ENCODE results near the gene LINGO3.
"Not testable (repeated sequence)": the region's sequence is repeated elsewhere in the genome, so short reads cannot be mapped to it uniquely, and the experiment has no call there.

Gene LINGO3

GRCh38 chr19:2308114-2308556 is at the start of gene LINGO3:
Gene LINGO3, minus strand, starts transcription at chr19:2308154. Its CDS starts 16,378 bp downstream, at chr19:2291776.
- DNase-seq (ENCODE audit: low spot score): no peak

- DNase-seq (ENCODE audit: low spot score): no peak
Measured at GRCh38 chr19:2356036-2356646, 48.2 kb upstream of the LINGO3 start.

DNA sequence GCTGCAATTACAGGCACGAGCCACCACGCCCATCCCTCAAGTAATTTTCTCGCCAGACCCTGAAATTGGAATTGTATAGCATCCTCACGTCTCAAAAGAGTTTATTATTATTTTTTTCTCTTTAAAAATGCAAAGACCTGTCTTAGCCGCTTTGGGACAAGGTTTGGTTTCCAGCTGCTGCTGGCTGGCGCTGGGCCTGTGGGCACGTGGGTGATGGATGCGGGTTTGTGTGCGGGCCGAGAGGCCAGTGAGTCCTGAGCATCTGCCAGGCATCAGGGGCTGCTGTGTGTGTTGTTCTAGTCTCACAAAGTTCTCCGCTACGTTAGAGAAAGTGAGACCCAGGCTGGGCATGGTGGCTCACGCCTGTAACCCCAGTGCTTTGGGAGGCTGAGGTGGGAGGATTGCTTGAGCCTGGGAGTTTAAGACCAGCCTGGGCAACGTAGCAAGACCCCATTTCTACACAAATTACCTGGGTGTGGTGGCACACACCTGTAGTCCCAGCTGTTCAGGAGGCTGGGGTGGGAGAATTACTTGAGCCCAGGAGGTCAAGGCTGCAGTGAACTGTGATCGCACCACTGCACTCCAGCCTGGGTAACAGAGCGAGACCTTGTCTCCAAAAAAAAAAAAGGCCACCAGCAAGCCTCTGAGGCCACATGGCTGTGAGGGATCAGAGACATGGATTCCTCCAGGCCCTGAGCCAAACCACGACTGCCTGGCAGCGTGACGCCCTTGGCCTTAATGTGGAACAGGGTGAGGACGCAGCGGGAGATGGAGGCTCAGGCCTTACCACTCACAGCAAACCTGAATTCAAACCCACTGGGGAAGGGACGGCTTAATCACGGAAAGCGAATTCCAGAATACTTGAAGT is 47.4 kb upstream of the LINGO3 start:
- DNase-seq (ENCODE audit: low spot score): no peak

GRCh38 chr19:2354670-2355069 is 46.7 kb upstream of the LINGO3 start:
- DNase-seq (ENCODE audit: low spot score): no peak

- no peak for DNase-seq (ENCODE audit: low spot score)
Measured at GRCh38 chr19:2353887-2354592, 46.1 kb upstream of the LINGO3 start.

DNA sequence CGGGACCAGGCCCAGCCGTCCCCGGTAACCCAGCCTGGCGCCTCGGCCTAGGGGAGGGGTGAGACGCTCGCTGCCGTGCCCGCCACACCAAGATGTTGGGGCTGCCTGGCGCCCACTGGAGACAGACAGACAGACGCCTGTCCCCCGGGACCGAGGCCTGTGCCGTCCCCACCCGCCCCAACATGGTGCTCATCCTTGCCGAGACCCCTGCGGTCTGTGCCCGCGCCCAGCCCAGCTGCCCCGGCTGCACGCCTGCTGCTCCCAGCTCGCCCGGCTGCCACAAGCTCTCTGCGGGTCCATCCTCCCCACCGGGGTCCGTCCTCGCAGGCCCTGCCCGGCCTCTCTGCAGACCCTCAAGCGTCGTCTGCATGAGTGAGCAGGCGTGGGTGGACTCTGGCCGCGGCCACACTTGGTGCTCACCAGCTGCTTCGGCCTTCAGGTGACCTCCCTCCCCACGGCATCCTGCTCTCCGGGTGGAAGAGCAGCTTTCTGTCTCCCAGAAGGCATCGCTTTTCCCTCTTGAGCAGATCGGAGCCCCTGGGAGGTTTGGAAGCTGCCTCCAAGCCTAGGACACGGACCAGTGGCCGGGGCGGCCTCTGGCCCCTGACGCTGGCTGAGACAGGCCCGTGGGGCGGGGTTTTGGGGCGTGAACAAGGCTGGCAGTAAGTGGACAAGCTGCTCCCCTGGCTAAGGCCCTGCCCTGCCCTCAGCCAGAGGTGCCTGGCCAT is 45.4 kb upstream of the LINGO3 start:
- DNase-seq (ENCODE audit: low spot score): no peak

DNA sequence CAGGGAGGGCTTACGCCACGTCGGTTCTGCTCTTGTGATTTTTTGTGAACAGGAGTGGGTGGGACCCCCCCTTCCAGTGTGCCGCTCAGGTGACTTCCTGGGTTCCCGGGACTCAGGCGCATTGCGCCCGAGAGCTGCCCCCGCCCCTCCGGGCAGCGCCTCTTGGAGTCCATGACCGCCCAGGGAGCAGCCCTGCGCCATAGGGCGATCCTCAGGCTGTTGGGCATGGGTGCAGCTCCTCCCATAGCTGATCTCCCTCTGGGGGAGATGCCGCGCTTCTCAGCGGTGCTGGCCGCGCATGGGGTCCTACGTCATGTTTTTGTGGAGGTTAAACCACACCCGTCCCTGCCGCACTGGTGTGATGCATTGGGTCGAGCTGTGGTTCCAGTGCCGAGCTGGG is 44.2 kb upstream of the LINGO3 start:
- DNase-seq (ENCODE audit: low spot score): no peak

GRCh38 chr19:2351591-2351990 is 43.6 kb upstream of the LINGO3 start:
- no peak for DNase-seq (ENCODE audit: low spot score)

DNA sequence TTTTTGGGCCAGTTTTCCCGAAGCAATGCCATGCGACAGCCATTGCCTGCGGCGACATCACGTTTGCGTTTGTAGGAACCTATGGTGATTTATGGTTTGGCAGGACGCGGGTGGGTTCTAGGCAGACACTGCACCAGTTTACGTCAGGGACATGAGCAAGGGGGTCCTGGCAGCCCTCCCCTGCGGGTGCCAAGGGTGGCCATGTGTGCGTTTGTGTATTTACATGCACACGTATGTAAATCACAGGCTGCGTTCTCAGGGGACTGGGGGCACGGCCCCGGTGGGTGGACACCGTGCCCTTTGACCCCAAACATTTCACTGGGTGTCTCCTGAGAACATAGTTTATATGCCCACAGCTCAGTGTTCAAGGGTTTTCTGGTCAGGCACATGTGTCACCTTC is 42.7 kb upstream of the LINGO3 start:
- DNase-seq (ENCODE audit: low spot score): no peak

DNA sequence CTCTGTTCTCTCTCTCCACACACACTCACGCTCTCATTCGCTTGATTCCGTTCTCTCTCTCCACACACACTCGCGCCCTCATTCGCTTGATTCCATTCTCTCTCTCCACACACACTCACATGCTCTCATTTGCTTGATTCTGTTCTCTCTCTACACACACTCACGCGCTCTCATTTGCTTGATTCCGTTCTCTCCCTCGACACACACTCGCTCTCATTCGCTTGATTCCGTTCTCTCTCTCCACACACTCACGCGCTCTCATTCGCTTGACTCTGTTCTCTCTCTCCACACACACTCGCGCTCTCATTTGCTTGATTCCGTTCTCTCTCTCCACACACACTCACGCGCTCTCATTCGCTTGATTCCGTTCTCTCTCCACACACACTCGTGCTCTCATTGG is 41.9 kb upstream of the LINGO3 start:
- DNase-seq (ENCODE audit: low spot score): not testable (repeated sequence)

GRCh38 chr19:2345794-2346663 is 38.1 kb upstream of the LINGO3 start:
- DNase-seq (ENCODE audit: low spot score): no peak

DNA sequence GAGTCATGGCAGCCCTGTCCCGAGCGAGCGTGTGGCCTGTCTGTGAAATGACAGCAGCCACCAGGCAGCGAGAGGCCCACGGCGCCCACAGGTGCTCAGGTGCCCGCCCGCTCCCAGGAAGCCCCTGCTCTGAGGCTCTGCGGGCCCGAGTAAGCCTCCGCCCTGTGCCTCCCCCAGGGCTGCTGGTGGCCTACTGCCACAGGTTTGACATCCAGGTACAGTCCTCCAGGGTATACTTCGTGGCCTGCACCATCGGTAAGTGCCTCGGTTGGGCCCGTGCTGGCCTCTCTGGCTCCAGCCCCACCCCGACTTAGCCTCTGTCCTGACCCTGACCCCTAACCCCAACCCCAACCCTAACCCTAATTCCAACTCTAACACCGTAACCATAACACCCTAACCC is 37.1 kb upstream of the LINGO3 start:
- DNase-seq (ENCODE audit: low spot score): no peak

DNA sequence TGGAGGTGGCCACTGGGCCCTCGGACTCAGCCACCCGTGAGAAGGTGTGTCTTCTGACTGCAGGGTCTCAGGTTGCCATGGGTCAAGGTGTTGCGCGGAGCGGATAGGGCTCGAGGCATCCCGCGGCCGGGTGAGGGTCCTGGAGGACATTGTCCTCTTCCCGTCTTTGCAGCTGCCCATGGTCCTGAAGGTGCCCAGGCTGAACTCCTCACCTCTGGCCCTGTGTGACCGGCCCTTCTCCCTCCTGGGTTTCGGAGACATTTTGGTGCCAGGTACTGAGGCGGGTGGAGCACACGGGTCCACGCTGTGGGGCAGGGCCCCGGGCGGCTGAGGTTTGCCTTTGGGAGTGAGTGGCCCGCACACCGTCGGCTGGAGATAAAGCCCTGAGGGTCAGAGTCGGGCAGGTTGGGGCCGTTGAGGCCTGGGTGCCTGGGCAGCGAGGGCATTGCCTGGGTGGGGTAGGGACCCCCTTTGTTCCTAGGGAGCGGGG is 36.5 kb upstream of the LINGO3 start:
- no peak for DNase-seq (ENCODE audit: low spot score)

GRCh38 chr19:2343289-2343982 is 35.5 kb upstream of the LINGO3 start:
- DNase-seq (ENCODE audit: low spot score): no peak

GRCh38 chr19:2342656-2343288 is 34.8 kb upstream of the LINGO3 start:
- DNase-seq (ENCODE audit: low spot score): no peak

DNA sequence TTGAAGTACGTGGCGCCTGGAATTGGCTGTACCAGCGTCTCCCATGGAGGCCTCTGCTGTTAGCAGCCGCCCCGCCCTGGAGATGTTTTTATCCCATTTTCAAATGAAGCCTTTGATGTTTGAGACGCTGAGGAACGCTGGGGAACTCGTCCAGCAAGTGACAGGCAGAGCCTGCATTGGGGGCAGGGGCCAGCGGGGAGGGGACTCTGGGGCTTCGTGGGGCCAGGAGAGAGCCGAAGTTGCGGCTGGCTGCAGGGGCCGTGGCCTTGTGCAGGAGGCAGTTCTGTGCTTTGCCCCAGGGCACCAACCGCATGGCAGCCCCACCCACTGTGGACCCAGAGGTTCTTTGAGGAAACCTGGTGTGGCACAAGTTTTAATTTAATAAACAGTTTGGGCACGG is 34.0 kb upstream of the LINGO3 start:
- no peak for DNase-seq (ENCODE audit: low spot score)

DNA sequence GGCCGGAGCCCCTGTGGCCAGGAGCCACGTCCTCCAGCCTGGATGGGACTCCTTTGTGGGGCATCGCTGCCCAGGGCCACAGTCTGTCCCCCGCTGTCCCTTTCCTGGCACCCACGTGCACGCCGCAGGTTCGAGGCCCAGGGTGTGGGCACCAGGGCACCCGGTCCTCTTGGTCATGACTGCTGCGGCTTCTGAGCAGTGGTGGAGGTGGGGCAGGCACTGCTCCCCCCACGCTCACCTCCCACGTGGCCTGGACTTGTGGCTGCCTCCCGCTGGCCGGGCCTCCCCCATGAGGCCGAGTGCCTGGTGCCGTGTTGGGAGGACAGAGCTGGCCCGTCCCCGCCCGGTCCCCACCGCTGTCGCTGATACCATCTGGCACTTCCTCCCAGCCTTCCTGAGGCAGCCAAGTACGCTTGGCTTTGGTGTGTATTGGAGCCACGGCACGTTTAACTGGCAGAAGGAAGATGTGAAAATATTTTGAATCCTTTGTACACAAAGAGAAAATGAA is 33.3 kb upstream of the LINGO3 start:
- DNase-seq (ENCODE audit: low spot score): no peak

DNA sequence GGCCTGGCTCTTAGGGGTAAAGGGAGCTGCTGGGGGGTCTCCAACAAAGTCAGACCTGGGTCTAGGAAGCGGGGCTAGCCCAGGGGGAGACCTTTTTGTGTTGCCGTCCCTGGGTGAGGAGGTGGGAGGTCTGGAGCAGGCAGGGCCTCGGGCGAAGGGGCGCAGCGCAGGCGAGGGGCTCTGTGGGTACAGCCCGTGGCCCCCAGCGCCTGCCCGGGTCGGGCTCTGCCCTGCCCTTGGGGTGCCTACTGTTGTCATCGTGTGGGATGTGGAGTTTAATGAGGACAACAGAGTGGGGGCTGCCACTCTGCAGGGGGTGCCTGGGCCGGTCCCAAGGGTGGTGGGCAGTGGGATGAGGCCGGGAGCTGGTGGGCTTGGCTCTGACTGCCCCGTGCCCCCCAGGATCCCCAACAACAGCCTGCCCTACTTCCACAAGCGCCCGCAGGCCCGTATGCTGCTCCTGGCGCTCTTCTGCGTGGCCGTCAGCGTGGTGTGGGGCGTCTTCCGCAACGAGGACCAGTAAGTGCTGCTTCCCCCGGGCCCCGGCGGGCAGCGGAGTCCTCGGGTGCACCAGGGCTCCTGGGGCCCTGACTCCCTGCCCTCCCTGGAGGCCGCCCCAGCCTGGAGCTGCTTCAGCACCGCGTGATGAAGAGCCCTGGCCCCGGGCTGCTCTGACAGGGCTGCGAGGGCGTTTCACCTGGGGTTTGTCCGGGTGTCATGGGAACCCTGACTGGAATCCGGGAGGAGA is 32.7 kb upstream of the LINGO3 start:
- DNase-seq (ENCODE audit: low spot score): no peak

All from germinal center (tissue), 1 donor.